SW 1271 (cell line): ENCODE measurements around the gene AFP.

Experiments used
- DNase-seq, 2 experiments: peaks; one replicate each; lab custom pipeline; 2025; lab: John Stamatoyannopoulos, UW

AFP gene

DNA sequence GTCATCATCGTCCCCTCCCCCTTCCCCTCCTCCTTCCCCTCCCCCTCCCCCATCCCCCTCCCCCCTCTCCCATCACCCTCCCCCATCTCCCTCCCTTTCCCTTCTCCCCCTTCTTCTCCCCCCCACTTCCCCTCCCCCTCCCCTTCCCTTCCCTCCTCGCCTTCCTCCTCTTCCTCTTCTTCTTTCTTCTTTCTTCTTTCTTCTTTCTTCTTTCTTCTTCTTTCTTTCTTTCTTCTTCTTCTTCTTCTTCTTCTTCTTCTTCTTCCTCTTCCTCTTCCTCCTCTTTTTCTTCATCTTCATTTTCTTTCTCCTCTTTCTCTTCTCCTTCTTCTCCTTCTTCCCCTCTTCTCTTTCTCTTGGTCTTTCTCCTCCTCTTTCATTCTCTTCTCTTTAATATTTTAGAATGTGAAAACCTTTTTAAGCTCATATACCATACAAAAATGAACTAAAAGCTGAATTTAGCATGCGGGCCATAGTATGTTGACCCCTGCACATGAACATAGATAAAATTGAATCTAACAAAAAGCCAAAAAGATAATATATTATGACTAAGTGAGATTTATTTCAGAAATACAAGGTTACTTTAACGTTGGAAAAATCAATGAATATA lies 25.0 kb downstream of the AFP start:
- no peak for DNase-seq

DNA sequence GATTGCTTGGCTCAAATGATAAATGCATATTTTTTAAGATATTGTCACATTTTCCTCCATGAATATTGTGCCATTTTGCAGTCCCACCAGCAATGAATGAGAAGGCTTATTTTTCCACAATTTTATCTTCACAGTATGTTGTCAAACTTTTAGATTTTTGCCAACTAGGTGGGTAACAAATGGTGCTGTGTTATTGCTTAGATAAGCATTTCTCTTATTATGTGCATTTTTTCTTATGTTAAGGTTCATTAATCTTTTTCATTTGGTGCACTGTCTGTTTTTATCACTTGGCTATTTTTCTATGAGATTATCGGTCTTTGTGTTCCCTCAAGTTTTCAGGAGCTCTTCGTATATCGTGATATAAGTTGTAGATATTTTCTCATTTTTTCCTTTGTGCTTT lies 32.1 kb downstream of the AFP start:
- no peak for DNase-seq

DNA sequence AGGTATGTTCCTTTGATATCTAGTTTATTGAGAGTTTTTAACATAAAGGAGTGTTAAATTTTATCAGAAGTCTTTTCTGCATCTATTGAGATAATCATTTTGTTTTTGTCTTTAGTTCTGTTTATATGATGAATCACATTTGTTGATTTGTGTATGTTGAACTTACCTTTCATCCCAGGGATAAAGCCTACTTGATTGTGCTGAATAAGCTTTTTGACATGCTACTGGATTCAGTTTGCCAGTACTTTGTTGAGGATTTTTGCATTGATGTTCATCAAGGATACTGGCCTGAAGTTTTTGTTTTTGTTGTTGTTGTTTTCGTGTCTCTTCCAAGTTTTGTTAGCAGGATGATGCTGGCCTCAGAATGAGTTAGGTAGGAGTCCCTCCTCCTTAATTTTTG lies 34.7 kb downstream of the AFP start:
- no peak for DNase-seq

DNA sequence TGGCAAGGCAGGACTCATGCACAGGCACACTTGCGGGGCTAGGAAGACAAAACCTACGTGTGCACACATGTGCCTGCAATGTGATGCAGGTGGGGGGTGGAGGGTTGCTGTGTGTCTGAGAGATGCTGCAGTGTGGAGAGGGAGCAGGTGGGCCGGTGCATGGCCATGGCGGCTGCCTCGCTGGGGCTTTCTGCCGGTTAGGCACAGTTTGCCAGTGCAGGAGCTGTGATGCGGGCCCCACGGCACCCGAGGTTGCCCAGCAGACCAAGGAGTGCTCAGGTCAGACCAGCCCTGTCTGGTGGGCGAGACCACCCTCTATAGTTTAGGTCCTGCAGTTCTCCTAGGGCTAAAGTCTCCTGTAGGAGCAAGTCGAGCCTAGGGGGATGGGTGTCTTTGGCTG lies 41.2 kb downstream of the AFP start:
- DNase-seq: no peak

DNA sequence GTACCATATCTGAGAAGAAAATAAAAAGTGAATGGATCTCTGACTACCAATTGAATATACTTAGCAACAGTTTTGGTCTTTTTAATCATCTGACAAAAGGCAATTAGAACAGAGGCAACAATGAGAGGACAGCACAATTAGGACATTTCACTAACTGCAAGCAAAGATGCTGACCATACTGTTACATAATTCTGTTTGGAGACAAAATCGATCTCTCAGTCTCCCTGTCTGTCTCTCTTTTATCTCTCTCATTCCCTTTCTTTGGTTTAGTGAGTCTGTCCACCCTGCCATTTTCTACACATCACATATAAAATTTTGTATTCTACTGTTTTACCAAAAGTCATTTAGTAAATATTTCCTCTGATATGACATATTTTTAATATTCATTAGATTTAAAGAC lies 43.3 kb downstream of the AFP start:
- DNase-seq: no peak

DNA sequence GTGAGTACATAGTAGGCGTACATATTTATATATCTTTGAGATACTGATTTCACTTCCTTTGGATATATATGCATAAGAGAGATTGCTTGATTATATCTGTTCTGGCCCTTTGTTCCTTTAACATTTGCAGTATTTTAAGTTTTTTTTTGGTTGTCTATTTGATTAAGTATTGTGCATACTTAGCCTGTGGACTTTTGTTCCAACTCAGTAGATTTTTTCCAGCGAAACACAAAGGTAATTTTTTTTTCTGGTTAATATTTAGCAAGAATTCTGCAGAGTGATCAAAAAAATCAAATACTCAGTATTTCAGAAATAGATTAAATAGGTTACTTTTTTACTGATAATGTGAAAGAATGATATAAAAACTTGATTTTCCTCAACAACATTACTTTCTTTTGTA lies 45.3 kb downstream of the AFP start, which contains the start of gene AFM:
Gene AFM (plus strand): TSS at position 388 of the 400 bp plus-strand sequence. CDS start 31 bp downstream, outside the sequence.
- DNase-seq: no peak

DNA sequence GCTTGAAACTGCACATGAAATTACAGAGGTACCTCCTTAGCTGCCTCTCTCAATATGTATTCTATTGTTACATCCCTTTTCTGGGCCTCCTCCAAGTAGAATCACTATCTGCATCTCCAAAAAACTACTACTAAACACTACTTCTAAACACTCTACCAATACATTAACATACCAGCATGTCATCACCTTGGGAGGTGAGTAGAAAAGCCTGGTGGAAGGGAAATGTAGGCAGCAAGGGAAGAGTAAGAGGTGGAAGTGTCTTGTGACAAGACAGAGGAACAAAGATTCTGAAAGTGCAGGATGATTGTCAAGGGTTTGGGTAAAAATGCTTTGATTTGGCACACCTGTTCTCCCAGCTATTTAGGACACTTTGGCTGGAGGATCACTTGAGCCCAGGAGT lies 49.1 kb downstream of the AFP start:
- no peak for DNase-seq

DNA sequence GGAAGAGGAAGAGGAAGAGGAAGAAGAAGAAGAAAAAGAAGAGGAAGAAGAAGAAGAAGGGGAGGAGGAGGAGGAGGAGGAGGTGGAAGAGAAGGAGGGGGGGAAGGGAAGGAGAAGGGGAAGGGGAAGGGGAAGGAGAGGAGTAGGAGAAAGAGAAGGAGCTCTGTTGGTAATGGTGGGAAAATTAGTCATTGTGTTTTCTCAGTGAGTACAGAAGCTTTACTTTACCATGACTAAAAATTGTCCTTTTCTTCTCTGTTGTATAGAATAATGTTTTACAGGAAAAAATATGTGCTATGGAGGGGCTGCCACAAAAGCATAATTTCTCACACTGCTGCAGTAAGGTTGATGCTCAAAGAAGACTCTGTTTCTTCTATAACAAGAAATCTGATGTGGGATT lies 49.6 kb downstream of the AFP start:
- no peak for DNase-seq

DNA sequence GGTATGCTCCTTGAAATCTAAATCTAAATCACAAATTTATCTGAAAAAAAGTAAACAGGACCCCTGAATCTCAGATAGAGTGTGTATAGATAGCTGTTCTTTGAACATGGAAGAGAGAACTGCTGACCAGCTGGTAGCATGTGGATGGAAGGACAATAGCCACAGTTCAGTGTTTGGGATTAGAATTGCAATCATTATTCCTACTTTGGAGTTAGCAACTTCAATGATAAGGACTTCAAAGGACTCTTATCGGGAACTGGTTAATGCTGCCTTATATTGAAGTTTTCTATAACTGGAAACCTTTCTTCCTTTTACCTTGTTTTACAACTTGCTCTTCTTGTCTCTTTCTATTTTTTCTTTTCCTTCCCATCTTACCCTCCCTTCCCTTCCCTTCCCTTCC lies 50.5 kb downstream of the AFP start:
- no peak for DNase-seq

DNA sequence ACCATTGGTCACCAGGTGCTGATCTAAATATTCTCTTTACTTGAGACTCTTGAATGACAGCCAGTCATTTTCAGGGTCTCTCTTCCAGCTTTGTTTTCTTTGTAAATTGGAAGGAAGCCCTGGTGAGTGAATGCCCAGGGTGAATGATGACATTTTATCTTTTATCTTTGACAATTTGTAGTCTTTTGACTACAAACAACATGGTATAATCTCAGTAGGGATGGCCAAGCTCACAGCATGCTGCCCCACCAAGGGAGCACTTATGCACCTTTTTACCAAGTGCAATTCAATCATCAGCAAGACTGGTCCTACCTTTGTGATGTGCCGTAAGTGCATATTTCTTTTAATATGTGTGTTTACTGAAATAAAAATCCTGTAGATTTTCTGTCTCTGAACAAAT lies 51.2 kb downstream of the AFP start:
- no peak for DNase-seq

DNA sequence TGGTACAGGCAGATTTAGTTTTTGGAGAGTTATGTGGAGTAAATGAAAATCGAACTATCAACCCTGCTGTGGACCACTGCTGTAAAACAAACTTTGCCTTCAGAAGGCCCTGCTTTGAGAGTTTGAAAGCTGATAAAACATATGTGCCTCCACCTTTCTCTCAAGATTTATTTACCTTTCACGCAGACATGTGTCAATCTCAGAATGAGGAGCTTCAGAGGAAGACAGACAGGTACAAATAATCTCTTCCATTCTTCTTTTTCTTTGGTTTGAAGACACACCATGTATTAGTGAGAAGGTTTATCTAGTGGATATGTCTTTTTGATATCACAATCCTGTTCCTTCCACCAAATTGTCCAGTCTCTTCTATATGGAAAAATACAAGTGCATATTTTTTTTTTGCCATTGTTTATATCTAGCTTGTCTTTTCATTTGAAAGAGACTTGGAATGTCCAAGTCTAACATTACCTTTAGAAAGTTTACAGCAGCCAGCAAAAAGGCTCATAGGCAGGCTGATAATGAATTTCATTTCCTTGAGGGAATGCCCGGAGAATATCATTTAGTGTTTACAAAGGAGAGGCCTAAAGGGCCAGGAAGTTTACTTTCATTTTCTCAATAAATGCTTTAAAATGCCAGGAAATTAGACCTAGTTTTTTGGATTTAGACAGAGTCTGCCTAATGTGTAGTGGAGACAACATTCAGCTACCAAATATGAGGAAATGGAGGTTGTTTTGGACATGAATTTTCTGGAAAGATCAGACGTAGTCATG lies 64.2 kb downstream of the AFP start:
- no peak for DNase-seq

DNA sequence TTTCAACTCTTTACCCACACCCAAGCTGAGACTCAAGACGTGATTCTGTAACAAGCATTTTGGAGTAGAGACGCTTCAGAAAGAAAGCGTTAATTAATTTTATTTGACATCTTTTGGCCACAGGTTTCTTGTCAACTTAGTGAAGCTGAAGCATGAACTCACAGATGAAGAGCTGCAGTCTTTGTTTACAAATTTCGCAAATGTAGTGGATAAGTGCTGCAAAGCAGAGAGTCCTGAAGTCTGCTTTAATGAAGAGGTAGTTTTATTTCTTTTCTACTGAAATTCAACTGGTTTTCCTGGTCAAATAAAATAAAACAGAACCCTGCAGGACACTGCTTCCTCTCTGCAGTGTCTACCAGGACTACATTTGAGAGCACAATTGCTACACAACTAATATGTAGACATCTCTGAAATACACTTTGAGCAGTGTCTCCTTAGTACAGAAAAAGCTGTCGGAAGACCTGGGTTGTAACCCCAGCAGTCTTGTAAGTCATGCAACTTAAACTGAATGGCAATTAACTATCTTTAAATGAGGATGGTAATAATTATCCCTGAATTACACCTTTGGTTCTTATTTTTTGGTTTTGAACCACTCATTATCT lies 65.7 kb downstream of the AFP start:
- DNase-seq: no peak

DNA sequence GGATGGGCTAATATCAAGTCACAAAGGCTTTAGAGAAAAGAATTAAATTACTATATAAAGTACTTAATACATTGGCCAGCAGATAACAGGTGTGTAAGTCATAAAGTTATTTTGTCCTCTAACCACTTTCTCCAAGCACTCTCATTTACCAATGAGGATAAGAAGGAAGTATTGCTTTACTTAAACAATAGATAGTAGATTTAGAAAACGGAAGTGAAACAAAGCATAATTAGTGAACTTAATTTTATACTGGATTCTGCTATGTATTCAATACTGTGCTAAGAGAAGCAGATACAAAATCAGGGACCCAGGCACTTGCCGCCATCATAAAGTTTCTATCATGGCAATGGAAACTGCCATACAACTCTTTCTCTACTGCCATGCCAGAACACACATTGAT lies 69.5 kb downstream of the AFP start:
- no peak for DNase-seq
